Stimulated activated naive B cell treated with anti-CD40 and anti-IgM and Interleukin-4, amounts not matched to agents 10 μg/mL and 1 μg/mL and 100 μg/mL, for 72 hours (primary cell): Measurements from ENCODE around the gene GABRB3.

Experiments
- ATAC-seq, 2 donors: fragments of 150-1000 bp; cut with Tn5 transposase; replicated peaks; 2 replicates each; pipeline ENCODE4 v1.10.0; 2021; ENCODE audit warnings: moderate library complexity in 1 of 2
- DNase-seq: peaks from one replicate; pipeline ENCODE4 v3.0.0; 2021
- H3K27ac Mint-ChIP-seq: one replicate; pipeline ENCODE4 v1.8.0; 2022; ENCODE audit warnings: mild to moderate bottlenecking, mixed read lengths
- H3K27me3 Mint-ChIP-seq, 2 donors: one replicate each; pipeline ENCODE4 v1.8.0; 2022; ENCODE audit warnings: mixed read lengths in 2 of 2
- H3K36me3 Mint-ChIP-seq, 2 donors: one replicate each; pipeline ENCODE4 v1.8.0; 2022; ENCODE audit warnings: mixed read lengths in 2 of 2, mild to moderate bottlenecking in 1 of 2
- H3K4me1 Mint-ChIP-seq, 2 donors: one replicate each; pipeline ENCODE4 v1.8.0; 2022; ENCODE audit warnings: mixed read lengths in 2 of 2, mild to moderate bottlenecking in 1 of 2
- H3K4me3 Mint-ChIP-seq, 2 donors: one replicate each; pipeline ENCODE4 v1.8.0; 2022; ENCODE audit warnings: mild to moderate bottlenecking in 2 of 2, mixed read lengths in 2 of 2, moderate library complexity in 1 of 2
- H3K9me3 Mint-ChIP-seq, 2 donors: one replicate each; pipeline ENCODE4 v1.8.0; 2022; ENCODE audit warnings: mixed read lengths in 2 of 2, mild to moderate bottlenecking in 1 of 2

The GABRB3 gene

DNA sequence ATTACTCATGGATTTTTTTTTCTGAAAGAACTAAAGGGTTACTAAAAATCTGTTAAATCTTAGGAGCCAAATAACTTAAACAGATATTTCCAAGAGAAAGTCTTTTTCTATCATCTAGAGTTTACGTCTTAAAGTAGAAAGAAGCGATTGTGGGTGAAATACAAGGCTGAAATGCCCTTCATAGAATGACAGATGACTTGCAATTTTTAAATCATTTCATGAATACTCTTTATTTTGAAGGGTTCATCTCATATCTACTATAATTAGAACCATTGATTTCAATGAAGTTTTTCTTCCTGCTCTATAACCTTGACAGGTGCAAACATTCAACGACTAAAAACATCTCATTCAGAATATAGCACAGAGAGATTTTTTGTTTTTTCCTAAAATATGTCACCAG lies 217.0 kb downstream of the GABRB3 start:
- H3K4me3 Mint-ChIP-seq, result no peak overlapping the region
- H3K27me3 Mint-ChIP-seq, result no peaks in the 10 kb centered on the region
- no peaks in the 10 kb centered on the region for H3K4me1 Mint-ChIP-seq
- DNase-seq (no peak), ATAC-seq (no peak)
- H3K36me3 Mint-ChIP-seq, result no peaks in the 10 kb centered on the region
- peaks cover 4 to 18% of the 10 kb centered on the region in 2 donors for H3K9me3 Mint-ChIP-seq
- H3K27ac Mint-ChIP-seq, result no peak overlapping the region

DNA sequence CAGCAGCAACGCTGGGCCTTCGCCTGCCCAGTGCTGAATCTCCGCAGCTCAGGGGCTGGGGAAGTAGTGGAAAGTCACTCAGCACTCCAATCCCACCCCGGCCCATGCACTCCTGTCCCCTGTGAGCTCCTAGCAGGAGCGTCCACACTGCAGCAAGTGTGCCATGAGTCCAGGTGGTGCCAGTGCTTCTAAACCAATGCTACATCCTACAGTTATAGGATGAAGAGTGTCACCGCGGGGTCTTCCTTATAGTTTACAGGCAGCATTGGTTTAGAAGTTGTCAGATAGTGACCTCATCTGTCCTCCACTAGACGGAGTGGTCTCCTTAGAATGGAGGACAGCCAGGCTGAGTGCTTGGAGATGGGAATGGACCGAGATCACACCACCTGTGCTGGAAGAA lies 221.4 kb downstream of the GABRB3 start:
- no peak for DNase-seq
- no peaks in the 10 kb centered on the region for H3K27me3 Mint-ChIP-seq
- H3K4me1 Mint-ChIP-seq, result no peaks in the 10 kb centered on the region
- no peak for ATAC-seq
- no peak overlapping the region for H3K4me3 Mint-ChIP-seq
- no peaks in the 10 kb centered on the region for H3K36me3 Mint-ChIP-seq
- no peak overlapping the region for H3K27ac Mint-ChIP-seq
- peaks cover 8 to 17% of the 10 kb centered on the region in 2 donors for H3K9me3 Mint-ChIP-seq

DNA sequence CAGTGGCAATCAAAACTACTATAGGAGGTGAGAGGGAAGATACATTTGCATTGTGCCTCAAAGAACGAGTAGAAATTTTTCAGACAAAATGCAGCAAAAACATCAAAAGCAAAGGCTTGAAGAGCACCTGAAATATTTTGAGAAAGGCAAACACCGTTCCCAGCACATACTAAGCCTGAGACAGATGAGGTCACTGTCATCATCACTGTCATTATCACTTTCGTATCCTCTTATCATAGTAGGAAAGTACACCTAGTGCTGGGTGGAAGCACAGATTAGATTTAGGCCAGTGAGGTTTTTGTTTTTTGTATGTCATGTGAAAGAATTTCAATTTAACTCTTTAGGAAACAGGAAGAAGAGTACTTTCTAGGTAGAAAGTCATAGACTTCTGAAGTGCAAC lies 222.0 kb downstream of the GABRB3 start:
- Mint-ChIP-seq H3K4me3 (no peak overlapping the region), H3K27me3 (no peaks in the 10 kb centered on the region), H3K36me3 (no peaks in the 10 kb centered on the region), H3K27ac (no peak overlapping the region), H3K9me3 (peaks cover 8 to 14% of the 10 kb centered on the region in 2 donors), H3K4me1 (no peaks in the 10 kb centered on the region)
- ATAC-seq (no peak), DNase-seq (no peak)

DNA sequence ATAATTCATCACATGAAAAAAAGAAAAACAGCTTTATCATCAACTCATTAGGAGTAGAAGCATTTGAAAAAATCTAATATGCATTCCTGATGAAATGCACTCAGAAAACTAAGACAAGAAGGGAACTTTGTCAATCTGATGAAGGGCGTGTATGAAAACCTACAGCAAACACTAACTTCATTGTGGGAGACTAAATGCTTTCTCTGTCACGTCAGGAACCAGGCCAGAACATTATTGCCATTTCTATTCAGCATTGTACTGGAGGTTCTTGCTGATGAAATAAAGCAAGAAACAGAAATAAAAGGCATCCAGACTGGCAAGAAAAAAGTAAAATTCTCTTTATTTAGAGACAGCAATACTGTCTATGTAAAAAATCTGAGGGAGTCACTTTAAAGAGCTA lies 235.2 kb downstream of the GABRB3 start:
- DNase-seq (no peak), ATAC-seq (no peak)
- H3K27me3 Mint-ChIP-seq, result no peaks in the 10 kb centered on the region
- H3K4me3 Mint-ChIP-seq, result no peak overlapping the region
- H3K9me3 Mint-ChIP-seq, result peaks cover 14% of the 10 kb centered on the region in 2 donors
- H3K36me3 Mint-ChIP-seq, result no peaks in the 10 kb centered on the region
- H3K4me1 Mint-ChIP-seq, result no peaks in the 10 kb centered on the region
- no peak overlapping the region for H3K27ac Mint-ChIP-seq

DNA sequence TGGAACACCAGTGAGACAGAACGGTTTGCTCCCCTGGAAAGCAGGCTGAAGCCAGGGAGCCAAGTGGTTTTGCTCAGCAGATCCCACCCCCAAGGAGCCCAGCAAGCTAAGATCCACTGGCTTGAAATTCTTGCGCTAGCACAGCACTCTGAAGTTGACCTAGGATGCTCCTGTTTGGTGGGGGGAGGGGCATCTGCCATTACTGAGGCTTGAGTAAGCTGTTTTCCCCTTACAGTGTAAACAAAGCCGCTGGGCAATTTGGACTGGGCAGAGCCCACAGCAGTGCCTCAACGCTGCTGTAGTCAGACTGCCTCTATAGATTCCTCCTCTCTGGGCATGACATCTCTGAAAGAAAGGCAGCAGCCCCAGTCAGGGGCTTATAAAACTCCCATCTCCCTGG lies 241.4 kb downstream of the GABRB3 start:
- H3K27me3 Mint-ChIP-seq, result no peaks in the 10 kb centered on the region
- no peak for ATAC-seq
- no peaks in the 10 kb centered on the region for H3K4me1 Mint-ChIP-seq
- no peak for DNase-seq
- no peak overlapping the region for H3K4me3 Mint-ChIP-seq
- no peak overlapping the region for H3K27ac Mint-ChIP-seq
- no peaks in the 10 kb centered on the region for H3K36me3 Mint-ChIP-seq
- H3K9me3 Mint-ChIP-seq, result peaks cover 20 to 22% of the 10 kb centered on the region in 2 donors

DNA sequence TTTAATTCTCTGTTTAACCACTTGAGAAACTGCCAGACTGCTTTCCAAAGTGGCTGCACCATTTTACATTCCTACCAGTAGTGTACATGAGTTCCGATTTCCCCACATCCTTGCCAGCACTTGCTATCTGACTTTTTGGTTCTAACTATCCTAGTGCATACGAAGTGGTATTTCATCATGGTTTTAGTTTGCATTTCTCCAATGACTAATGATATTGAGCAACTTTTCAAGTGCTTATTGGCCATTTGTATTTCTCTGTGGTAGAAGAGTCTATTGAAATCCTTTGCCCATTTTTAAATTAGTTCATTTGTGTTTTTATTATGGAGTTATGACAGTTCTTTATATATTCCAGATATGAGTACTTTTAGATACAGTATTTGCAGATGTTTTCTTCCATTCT lies 247.8 kb downstream of the GABRB3 start:
- no peak for DNase-seq
- Mint-ChIP-seq H3K4me3 (no peak overlapping the region), H3K27ac (no peak overlapping the region), H3K36me3 (no peaks in the 10 kb centered on the region), H3K9me3 (peaks cover 7 to 10% of the 10 kb centered on the region in 2 donors), H3K4me1 (no peaks in the 10 kb centered on the region), H3K27me3 (no peaks in the 10 kb centered on the region)
- ATAC-seq, result no peak

DNA sequence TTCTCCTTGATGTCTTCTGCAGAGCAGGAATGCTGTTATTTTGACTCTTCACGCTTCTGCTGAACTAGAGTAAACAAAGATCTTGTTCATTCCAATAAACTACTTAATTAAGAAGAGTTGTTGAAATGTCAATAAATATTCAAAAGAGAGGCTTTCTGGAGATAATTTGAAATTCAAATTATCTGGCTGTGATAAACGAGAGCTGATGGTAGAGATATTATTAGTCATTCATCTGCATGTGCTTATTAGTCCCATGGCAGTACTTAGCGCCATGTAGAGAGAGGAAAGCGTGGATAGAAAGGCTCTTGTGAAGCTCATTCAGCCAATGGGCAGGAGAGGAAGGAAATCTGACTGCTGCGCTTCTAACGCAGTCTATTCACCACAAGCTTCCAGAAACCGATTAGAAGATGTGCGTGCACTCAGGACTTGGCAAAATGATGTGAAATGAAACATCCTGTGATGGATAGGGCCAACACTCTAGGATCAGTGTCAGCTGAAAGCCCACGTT lies 251.1 kb downstream of the GABRB3 start:
- DNase-seq (no peak), ATAC-seq (no peak)
- H3K9me3 Mint-ChIP-seq, result peaks cover 5% of the 10 kb centered on the region in 2 donors
- H3K27me3 Mint-ChIP-seq, result no peaks in the 10 kb centered on the region
- H3K4me3 Mint-ChIP-seq, result no peak overlapping the region
- H3K4me1 Mint-ChIP-seq, result no peaks in the 10 kb centered on the region
- no peaks in the 10 kb centered on the region for H3K36me3 Mint-ChIP-seq
- no peak overlapping the region for H3K27ac Mint-ChIP-seq

DNA sequence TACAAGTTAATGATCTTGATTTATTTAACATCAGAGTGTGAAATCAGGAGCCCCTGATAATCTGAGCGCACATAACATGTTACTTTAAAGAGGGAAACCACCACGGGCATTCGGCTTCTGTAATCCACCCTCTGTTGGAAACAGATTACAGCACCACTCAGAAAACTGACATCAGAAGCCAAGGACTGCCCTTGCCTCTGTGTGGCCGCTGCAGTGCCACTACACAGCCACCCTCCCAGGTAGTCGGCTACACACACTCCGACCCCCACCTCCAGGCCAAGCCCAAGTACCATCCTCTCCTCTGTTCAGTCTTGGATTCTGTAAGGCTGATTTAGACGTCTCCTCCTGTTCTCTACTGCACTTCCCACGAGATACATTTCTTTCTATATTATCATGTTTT lies 251.7 kb downstream of the GABRB3 start:
- Mint-ChIP-seq H3K27ac (no peak overlapping the region), H3K4me3 (no peak overlapping the region), H3K9me3 (peaks cover 5% of the 10 kb centered on the region in 2 donors), H3K4me1 (no peaks in the 10 kb centered on the region), H3K36me3 (no peaks in the 10 kb centered on the region), H3K27me3 (no peaks in the 10 kb centered on the region)
- ATAC-seq, result no peak
- DNase-seq, result no peak

DNA sequence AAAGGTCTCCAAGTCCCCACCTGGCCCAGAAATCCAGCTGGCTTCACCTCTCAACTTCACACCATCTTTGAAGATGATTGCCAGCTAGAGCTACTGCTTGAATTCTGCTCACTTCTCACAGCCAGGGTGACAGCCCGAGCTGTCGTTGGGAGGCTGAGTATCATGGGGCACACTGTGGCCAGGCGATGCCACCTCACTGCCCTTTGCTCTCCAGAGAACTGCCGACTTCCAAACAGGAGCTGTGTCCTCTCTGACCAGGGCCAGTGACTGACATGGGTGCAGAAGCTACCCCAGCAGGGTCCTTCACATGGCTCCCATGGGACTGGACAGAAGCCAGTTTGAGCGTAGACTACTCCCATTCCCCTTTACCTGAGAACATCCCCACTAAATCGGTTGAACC lies 254.0 kb downstream of the GABRB3 start:
- DNase-seq, result no peak
- no peak overlapping the region for H3K27ac Mint-ChIP-seq

DNA sequence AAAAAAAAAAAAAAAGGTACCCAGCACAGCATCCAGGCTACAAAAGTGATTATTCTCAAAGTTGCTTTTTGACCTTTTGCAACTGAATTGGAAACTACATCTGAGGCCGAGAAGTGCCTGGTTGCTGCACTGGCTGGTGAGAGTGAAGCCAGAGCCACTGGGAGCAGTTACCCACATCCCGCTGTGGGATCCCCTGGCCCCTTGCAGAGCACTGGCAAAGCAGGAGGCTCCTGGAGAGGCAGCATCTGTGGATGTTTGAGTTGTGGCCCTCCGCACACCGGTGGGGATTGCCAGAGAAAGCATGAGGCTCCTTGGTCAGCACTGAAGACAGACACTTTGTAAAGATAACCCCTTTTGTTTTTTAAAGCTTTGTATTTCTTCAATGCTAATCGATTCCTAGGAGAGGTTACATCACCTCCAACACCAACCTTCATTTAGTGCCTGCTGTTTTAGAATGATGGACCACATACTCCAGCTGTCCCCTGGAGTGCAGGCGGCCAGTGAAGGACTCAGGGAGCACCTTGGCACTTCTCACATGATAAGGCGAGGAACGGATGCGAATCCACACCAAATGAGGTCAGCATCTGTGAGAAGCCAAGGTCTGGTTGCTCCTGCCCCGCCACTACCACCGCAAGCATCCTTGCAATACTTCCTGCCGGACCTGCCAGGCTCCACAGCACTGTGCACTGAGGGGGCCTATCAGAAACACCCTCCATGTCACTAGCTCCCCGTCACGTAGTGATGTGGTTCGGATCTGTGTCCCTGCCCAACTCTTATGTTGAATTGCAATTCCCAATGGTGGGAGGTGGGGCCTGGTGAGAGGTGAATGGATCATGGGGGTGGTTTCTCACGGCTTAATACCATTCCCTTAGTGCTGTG lies 256.5 kb downstream of the GABRB3 start:
- DNase-seq (no peak), ATAC-seq (no peak)
- Mint-ChIP-seq H3K4me1 (no peaks in the 10 kb centered on the region), H3K36me3 (no peaks in the 10 kb centered on the region), H3K4me3 (no peak overlapping the region), H3K27ac (no peak overlapping the region), H3K27me3 (no peaks in the 10 kb centered on the region), H3K9me3 (peaks cover 5% of the 10 kb centered on the region in 2 donors)

More for the DNA sequence above, 254.0 kb downstream of the GABRB3 start:
- ATAC-seq, result no peak
- Mint-ChIP-seq H3K4me1 (no peaks in the 10 kb centered on the region), H3K27me3 (no peaks in the 10 kb centered on the region), H3K4me3 (no peak overlapping the region), H3K9me3 (peaks cover 0 to 1% of the 10 kb centered on the region in 2 donors), H3K36me3 (no peaks in the 10 kb centered on the region)

DNA sequence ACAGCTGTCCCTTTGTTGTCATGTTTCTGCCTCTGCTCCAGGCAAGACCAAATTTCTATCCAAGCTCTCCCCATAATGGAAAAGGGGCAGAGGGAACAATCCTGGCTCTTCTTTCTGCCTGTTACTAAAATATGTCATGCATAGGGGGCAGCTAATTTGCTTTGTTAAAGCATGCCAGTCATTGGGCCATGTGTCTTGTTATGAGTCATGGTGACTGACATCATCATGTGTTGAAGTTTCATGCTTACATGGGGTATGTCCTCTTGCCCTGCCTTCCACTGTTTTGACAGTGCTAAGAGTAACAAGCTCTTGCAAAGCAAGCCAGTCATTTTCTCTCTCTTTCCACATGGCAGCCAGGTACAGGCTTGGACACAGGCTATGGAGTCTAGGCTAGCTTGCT lies 268.9 kb downstream of the GABRB3 start:
- Mint-ChIP-seq H3K4me3 (no peak overlapping the region), H3K36me3 (no peaks in the 10 kb centered on the region), H3K4me1 (no peaks in the 10 kb centered on the region), H3K27ac (no peak overlapping the region), H3K9me3 (peaks cover 3 to 10% of the 10 kb centered on the region in 2 donors), H3K27me3 (no peaks in the 10 kb centered on the region)
- no peak for ATAC-seq
- no peak for DNase-seq
